RWPE2 (cell line): Measurements from ENCODE around the gene ELF1.
"Not testable (repeated sequence)": the region's sequence is repeated elsewhere in the genome, so short reads cannot be mapped to it uniquely, and the experiment has no call there.

Source experiments
- ATAC-seq: fragments of 200-7000 bp; cut with Tn5 transposase; 3 replicates; pipeline ENCODE4 v1.9.1; 2021; ENCODE audit warnings: low read depth
- DNase-seq: peaks from one replicate; pipeline ENCODE4 v3.0.0-alpha.2; 2020; ENCODE audit warnings: low spot score
- H3K27ac ChIP-seq: fragments of 450-650 bp; 2 replicates; pipeline ENCODE4 v1.5.1; 2017; ENCODE audit warnings: mild to moderate bottlenecking; ENCODE audit not compliant: poor library complexity, severe bottlenecking
- H3K27me3 ChIP-seq: fragments of 250-450 bp; sonication (Bioruptor Pico); 2 replicates; pipeline ENCODE4 v1.5.1; 2021; ENCODE audit warnings: mild to moderate bottlenecking, moderate library complexity; ENCODE audit not compliant: insufficient read depth, poor library complexity, severe bottlenecking
- H3K36me3 ChIP-seq: fragments of 250-450 bp; sonication (Bioruptor Pico); 2 replicates; pipeline ENCODE4 v1.5.1; 2020; ENCODE audit warnings: low read depth, mild to moderate bottlenecking, moderate library complexity
- H3K4me1 ChIP-seq: fragments of 250-450 bp; sonication (Bioruptor Pico); 2 replicates; pipeline ENCODE4 v1.5.1; 2021; ENCODE audit warnings: mild to moderate bottlenecking, moderate library complexity; ENCODE audit not compliant: insufficient read depth, poor library complexity, severe bottlenecking
- H3K4me3 ChIP-seq: fragments of 250-450 bp; sonication (Bioruptor Pico); 2 replicates; pipeline ENCODE4 v1.5.1; 2021; ENCODE audit warnings: mild to moderate bottlenecking, moderate library complexity; ENCODE audit not compliant: severe bottlenecking
- H3K9me3 ChIP-seq: fragments of 250-450 bp; sonication (Bioruptor Pico); 2 replicates; pipeline ENCODE4 v1.5.1; 2021; ENCODE audit warnings: mild to moderate bottlenecking, moderate library complexity; ENCODE audit not compliant: severe bottlenecking
- CTCF ChIP-seq: fragments of 450-650 bp; IDR thresholded peaks from one replicate; pipeline ENCODE4 v1.5.1; 2017; ENCODE audit warnings: mild to moderate bottlenecking, moderate library complexity; ENCODE audit not compliant: poor library complexity, severe bottlenecking

ELF1 gene

GRCh38 chr13:40908546-40908945, 110.6 kb downstream of the ELF1 start:
- Histone ChIP-seq H3K9me3 (no peaks in the 10 kb centered on the region), H3K4me1 (no peaks in the 10 kb centered on the region), H3K27me3 (no peaks in the 10 kb centered on the region), H3K27ac (no peak overlapping the region), H3K4me3 (no peak overlapping the region), H3K36me3 (no peaks in the 10 kb centered on the region)
- DNase-seq = no peak
- ATAC-seq = no peak
- TF ChIP-seq CTCF = no peak

DNA sequence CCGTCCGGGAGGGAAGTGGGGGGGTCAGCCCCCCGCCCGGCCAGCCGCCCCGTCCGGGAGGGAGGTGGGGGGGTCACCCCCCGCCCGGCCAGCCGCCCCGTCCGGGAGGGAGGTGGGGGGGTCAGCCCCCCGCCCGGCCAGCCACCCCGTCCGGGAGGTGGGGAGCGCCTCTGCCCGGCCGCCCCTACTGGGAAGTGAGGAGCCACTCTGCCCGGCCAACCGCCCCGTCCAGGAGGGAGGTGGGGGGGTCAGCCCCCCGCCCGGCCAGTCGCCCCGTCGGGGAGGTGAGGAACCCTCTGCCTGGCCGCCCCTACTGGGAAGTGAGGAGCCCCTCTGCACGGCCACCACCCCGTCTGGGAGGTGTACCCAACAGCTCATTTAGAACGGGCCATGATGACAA, 118.1 kb downstream of the ELF1 start:
- not testable (repeated sequence) for H3K36me3 ChIP-seq, H3K9me3 ChIP-seq, H3K4me3 ChIP-seq, H3K4me1 ChIP-seq, DNase-seq, H3K27ac ChIP-seq, ATAC-seq, H3K27me3 ChIP-seq

GRCh38 chr13:40900568-40900967, 118.5 kb downstream of the ELF1 start:
- H3K27me3 ChIP-seq, H3K4me1 ChIP-seq, H3K36me3 ChIP-seq, H3K9me3 ChIP-seq, DNase-seq, ATAC-seq, H3K4me3 ChIP-seq, H3K27ac ChIP-seq: not testable (repeated sequence)

- DNase-seq = no peak
- no peak for ATAC-seq
- H3K4me1 ChIP-seq = no peaks in the 10 kb centered on the region
- H3K36me3 ChIP-seq = no peaks in the 10 kb centered on the region
- H3K9me3 ChIP-seq = no peaks in the 10 kb centered on the region
- no peak overlapping the region for H3K27ac ChIP-seq
- no peaks in the 10 kb centered on the region for H3K27me3 ChIP-seq
- no peak for TF ChIP-seq CTCF
- no peak overlapping the region for H3K4me3 ChIP-seq
These were observed 122.1 kb downstream of the ELF1 start for GRCh38 chr13:40897053-40897452.

DNA sequence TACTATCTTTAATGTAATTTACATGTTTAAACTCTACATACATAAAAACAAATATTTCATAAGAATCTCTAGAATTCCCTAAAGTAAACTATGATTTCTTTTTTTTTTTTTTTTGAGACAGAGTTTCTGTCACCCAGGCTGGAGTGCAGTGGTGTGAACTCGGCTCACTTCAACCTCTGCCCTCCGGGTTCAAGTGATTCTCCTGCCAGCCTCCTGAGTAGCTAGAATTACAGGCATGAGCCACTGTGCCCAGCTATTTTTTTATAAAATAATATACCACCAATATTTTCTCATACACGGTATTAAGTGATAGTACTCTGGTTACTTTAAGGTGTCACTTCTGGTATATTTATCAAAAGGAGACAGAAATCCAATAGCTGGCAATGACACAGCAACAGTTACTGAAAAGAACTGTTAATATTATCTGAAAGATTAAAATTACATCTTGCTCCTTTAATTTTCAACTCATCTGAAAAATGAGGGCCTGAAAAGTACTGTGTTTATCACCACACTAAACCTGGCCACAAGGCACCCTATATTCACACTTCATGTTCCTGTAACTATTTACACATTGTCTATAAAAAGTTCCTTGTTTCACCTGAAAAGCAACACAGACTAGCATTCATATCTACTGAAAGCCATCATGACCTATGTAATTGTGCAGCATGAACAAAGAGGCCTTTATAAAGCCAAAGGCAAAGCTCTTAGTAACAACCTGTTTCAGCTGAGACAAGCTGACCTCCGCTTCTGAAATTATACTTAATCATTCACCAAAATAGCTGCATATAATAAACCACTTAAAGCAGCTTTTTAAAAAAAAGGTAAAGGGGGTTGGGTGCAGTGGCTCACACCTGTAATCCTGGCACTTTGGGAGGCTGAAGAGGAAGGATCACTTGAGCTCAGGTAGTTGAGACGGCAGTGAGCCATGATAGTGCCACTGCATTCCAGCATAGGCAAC, 123.6 kb downstream of the ELF1 start:
- ATAC-seq (no peak), DNase-seq (no peak)
- no peak for TF ChIP-seq CTCF
- H3K4me3 ChIP-seq = no peak overlapping the region
- H3K4me1 ChIP-seq = no peaks in the 10 kb centered on the region
- H3K27ac ChIP-seq = no peak overlapping the region
- no peaks in the 10 kb centered on the region for H3K27me3 ChIP-seq
- no peaks in the 10 kb centered on the region for H3K36me3 ChIP-seq
- H3K9me3 ChIP-seq = no peaks in the 10 kb centered on the region

DNA sequence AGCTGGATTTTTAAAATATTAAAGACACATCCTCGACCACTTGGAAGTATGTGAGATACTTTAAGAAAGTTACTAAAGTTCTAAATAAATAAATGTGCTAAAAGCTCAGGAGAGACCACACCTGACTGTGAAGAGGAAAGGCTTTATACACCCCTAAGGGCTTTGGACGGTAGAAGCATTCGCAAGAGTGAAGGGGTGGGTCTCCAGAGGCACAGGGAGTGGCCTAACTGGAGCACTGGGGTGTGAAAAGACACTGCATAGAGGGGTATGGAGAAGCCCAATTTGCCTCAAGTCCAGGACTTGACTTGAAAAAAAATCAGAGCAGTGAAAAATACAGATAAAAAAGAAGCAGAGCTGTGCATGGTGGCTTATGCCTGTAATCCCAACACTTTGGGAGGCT, 125.5 kb downstream of the ELF1 start:
- not testable (repeated sequence) for H3K36me3 ChIP-seq, H3K4me1 ChIP-seq, ATAC-seq, H3K27me3 ChIP-seq, H3K27ac ChIP-seq, DNase-seq, H3K9me3 ChIP-seq, H3K4me3 ChIP-seq
